Activated CD8-positive, alpha-beta memory T cell treated with anti-CD3 and anti-CD28 coated beads for 4 hours (primary cell): ENCODE data around the gene SLC52A1.
"Not testable (repeated sequence)": the region's sequence is repeated elsewhere in the genome, so short reads cannot be mapped to it uniquely, and the experiment has no call there.

Source experiments
- DNase-seq, 2 donors: peaks; one replicate each; pipeline ENCODE4 v3.0.0-alpha.2; 2020; ENCODE audit warnings: low read depth in 2 of 2

SLC52A1 gene

GRCh38 chr17:5031365-5032082, 3.7 kb downstream of the SLC52A1 start:
- peak; percentile 70 to 72 for DNase-seq

GRCh38 chr17:5030168-5030567, 5.1 kb downstream of the SLC52A1 start:
- not testable (repeated sequence) for DNase-seq

GRCh38 chr17:5027916-5028315, 7.3 kb downstream of the SLC52A1 start:
- no peak for DNase-seq

GRCh38 chr17:5027299-5027698, 7.9 kb downstream of the SLC52A1 start:
- DNase-seq = no peak

- no peak for DNase-seq
Measured at GRCh38 chr17:5024604-5025003, 10.6 kb downstream of the SLC52A1 start.

- DNase-seq = no peak
Measured at GRCh38 chr17:5023588-5024147, 11.6 kb downstream of the SLC52A1 start.

- DNase-seq = no peak
Measured at GRCh38 chr17:5022171-5022711, 13.0 kb downstream of the SLC52A1 start.

GRCh38 chr17:5020502-5021023, 14.7 kb downstream of the SLC52A1 start:
- no peak for DNase-seq

GRCh38 chr17:5019475-5019956, 15.7 kb downstream of the SLC52A1 start:
- DNase-seq = peak; percentile 24 to 31

GRCh38 chr17:5014357-5014756, 20.9 kb downstream of the SLC52A1 start:
- no peak for DNase-seq

GRCh38 chr17:5011928-5012327, 23.3 kb downstream of the SLC52A1 start:
- no peak for DNase-seq

GRCh38 chr17:5003214-5003867, 31.9 kb downstream of the SLC52A1 start:
- no peak for DNase-seq

- no peak for DNase-seq
Measured at GRCh38 chr17:5002121-5002788, 33.0 kb downstream of the SLC52A1 start.

GRCh38 chr17:5000237-5000639, 35.0 kb downstream of the SLC52A1 start:
- no peak for DNase-seq

- DNase-seq = no peak
Measured at GRCh38 chr17:4999430-5000093, 35.7 kb downstream of the SLC52A1 start.

GRCh38 chr17:4998732-4999429, 36.3 kb downstream of the SLC52A1 start:
- DNase-seq = no peak

- no peak for DNase-seq
Measured at GRCh38 chr17:4998027-4998731, 37.0 kb downstream of the SLC52A1 start.

GRCh38 chr17:4997302-4998026, 37.8 kb downstream of the SLC52A1 start, which contains the start of the genes INCA1 and KIF1C:
INCA1 (minus strand) TSS chr17:4997522; CDS start chr17:4994437, 3,085 bp downstream.
KIF1C (plus strand) TSS chr17:4997950; CDS start chr17:5000247, 2,297 bp downstream.
- peak; percentile 74 to 77 for DNase-seq

- DNase-seq = no peak
Measured at GRCh38 chr17:4994081-4994595, 41.1 kb downstream of the SLC52A1 start.
